Measurements from ENCODE around the gene SAMD5. TPM values are rescaled to one million over a fixed set of nuclear protein-coding genes. Genes with fewer than 3 reads are reported as not detected.

SAMD5 gene
- polyA plus RNA-seq, 2 of the 4 experiments (the other 2 are of a cell fraction), result 0.79 to 2.0 TPM

DNA sequence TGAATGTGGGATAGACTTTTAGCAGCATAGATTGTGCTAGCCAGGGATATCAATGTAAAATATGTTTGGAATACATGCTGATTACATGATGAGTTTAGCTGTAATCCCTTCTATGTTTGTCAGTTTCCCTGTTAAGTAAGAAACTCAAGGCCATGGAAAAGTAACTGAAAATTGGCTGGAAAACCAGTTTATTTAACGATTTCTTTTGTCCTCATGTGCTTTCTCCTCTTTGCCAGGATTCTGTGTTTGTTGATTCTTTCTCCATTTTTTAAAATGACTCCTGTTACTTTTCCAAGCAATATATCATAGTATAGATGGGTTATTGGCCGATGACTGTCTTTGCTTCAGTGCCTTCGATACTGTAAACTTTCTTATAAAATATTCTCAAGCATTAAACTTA, 87.5 kb downstream of the SAMD5 start:
- DNase-seq (ENCODE audit: low read depth in 1 of 2, low spot score in 1 of 2), result no peak
- no peak overlapping the region for H3K4me2 ChIP-seq
- 44% methylated on average over 3 of the region's 3 CpGs for WGBS (ENCODE audit: missing lambda C conversion rate)
- ATAC-seq, result no peak
- no peaks in the 10 kb centered on the region for H3K4me1 ChIP-seq
- CTCF ChIA-PET, result interaction anchor here (0.6 kb wide), 1 partner anchor 787 kb away, joined by 3 read pairs; no protein-coding TSS in a partner anchor
- no peak for TF ChIP-seq RARB (CRISPR knock-in tag; IDR thresholded peaks at IDR 0.05)
- TF ChIP-seq, protein P1, sequence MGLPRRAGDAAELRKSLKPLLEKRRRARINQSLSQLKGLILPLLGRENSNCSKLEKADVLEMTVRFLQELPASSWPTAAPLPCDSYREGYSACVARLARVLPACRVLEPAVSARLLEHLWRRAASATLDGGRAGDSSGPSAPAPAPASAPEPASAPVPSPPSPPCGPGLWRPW (IDR thresholded peaks at IDR 0.05), result no peak
- TF ChIP-seq BHLHE40 (IDR thresholded peaks at IDR 0.05; ENCODE audit: low read depth, low read length), result no peak
- no peak for TF ChIP-seq HEYL (CRISPR knock-in tag; IDR thresholded peaks at IDR 0.05)
- TF ChIP-seq, protein P2, sequence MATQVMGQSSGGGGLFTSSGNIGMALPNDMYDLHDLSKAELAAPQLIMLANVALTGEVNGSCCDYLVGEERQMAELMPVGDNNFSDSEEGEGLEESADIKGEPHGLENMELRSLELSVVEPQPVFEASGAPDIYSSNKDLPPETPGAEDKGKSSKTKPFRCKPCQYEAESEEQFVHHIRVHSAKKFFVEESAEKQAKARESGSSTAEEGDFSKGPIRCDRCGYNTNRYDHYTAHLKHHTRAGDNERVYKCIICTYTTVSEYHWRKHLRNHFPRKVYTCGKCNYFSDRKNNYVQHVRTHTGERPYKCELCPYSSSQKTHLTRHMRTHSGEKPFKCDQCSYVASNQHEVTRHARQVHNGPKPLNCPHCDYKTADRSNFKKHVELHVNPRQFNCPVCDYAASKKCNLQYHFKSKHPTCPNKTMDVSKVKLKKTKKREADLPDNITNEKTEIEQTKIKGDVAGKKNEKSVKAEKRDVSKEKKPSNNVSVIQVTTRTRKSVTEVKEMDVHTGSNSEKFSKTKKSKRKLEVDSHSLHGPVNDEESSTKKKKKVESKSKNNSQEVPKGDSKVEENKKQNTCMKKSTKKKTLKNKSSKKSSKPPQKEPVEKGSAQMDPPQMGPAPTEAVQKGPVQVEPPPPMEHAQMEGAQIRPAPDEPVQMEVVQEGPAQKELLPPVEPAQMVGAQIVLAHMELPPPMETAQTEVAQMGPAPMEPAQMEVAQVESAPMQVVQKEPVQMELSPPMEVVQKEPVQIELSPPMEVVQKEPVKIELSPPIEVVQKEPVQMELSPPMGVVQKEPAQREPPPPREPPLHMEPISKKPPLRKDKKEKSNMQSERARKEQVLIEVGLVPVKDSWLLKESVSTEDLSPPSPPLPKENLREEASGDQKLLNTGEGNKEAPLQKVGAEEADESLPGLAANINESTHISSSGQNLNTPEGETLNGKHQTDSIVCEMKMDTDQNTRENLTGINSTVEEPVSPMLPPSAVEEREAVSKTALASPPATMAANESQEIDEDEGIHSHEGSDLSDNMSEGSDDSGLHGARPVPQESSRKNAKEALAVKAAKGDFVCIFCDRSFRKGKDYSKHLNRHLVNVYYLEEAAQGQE (IDR thresholded peaks at IDR 0.05), result no peak
- TF ChIP-seq CBX2 (IDR thresholded peaks at IDR 0.05; ENCODE audit: borderline replicate concordance, low read depth), result no peak
- TF ChIP-seq, protein P3, sequence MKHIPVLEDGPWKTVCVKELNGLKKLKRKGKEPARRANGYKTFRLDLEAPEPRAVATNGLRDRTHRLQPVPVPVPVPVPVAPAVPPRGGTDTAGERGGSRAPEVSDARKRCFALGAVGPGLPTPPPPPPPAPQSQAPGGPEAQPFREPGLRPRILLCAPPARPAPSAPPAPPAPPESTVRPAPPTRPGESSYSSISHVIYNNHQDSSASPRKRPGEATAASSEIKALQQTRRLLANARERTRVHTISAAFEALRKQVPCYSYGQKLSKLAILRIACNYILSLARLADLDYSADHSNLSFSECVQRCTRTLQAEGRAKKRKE (CRISPR knock-in tag; IDR thresholded peaks at IDR 0.05; ENCODE audit: low read depth), result no peak
- TF ChIP-seq NFE2L2 (conservative IDR thresholded peaks at IDR 0.05; ENCODE audit: low read length), result no peak
- TF ChIP-seq GATA3 (IDR thresholded peaks at IDR 0.05; ENCODE audit: borderline replicate concordance), result no peak
- no peak for TF ChIP-seq EHMT2 (IDR thresholded peaks at IDR 0.05; ENCODE audit: low read depth)
- no peak for TF ChIP-seq FOSB (CRISPR knock-in tag; IDR thresholded peaks at IDR 0.05)
- H3K4me3 ChIP-seq, result no peak overlapping the region
- POLR2A ChIA-PET, result no interaction called here
- no peak overlapping the region for H3K27ac ChIP-seq
- H3K9me3 ChIP-seq, result no peaks in the 10 kb centered on the region
- FAIRE-seq, result no peak

DNA sequence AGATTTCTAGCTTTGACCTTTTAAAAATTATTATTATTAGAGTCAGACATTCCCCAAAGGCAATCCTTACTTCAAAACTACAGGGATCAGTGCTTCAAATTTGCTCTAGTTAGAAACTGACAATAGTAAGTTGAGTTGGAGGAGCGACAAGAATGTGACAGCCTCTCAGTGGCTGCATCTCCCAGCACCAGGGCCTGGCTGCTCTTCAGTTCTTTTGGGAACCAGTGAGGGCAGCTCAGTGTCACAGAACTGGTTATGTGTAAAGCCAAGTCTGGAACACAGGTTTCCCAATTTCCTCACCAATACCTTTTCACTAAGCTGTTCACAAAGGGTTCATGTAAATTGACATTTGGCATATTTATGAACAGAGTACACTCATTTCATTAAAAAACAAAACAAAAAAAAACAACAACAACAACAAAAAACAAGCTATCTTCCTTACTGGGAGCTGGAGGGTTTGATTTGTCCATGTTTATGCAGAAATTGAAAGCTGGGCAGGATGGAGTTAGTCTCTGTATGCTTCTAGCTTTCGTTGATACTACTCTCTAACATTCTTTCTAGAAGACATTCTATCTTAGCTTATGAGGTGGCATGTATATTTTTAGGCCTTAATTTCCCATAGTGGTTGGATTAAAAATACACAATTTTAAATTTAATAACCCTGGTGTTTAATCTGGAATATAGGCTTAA, 95.0 kb downstream of the SAMD5 start:
- H3K4me3 ChIP-seq, result no peak overlapping the region
- H3K27ac ChIP-seq, result no peak overlapping the region
- no peaks in the 10 kb centered on the region for H3K9me3 ChIP-seq
- POLR2A ChIA-PET, result no interaction called here
- DNase-seq (ENCODE audit: low read depth in 1 of 2, low spot score in 1 of 2) (no peak), FAIRE-seq (no peak), ATAC-seq (no peak)
- TF ChIP-seq MAZ (IDR thresholded peaks at IDR 0.05; ENCODE audit: borderline replicate concordance, low read depth, low read length), result no peak
- TF ChIP-seq HEYL (CRISPR knock-in tag; IDR thresholded peaks at IDR 0.05), result no peak
- no peak for TF ChIP-seq EHF (CRISPR knock-in tag; IDR thresholded peaks at IDR 0.05)
- TF ChIP-seq, protein P4, sequence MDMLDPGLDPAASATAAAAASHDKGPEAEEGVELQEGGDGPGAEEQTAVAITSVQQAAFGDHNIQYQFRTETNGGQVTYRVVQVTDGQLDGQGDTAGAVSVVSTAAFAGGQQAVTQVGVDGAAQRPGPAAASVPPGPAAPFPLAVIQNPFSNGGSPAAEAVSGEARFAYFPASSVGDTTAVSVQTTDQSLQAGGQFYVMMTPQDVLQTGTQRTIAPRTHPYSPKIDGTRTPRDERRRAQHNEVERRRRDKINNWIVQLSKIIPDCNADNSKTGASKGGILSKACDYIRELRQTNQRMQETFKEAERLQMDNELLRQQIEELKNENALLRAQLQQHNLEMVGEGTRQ (IDR thresholded peaks at IDR 0.05), result no peak
- TF ChIP-seq SMC3 (IDR thresholded peaks at IDR 0.05), result no peak
- TF ChIP-seq, protein P1 (IDR thresholded peaks at IDR 0.05), result no peak
- no peak for TF ChIP-seq GATA3 (IDR thresholded peaks at IDR 0.05; ENCODE audit: borderline replicate concordance)
- no peak for TF ChIP-seq ZC3H11A (IDR thresholded peaks at IDR 0.05)
- TF ChIP-seq FOSL2 (IDR thresholded peaks at IDR 0.05), result no peak
- no peak for TF ChIP-seq FOSL2 (CRISPR knock-in tag; IDR thresholded peaks at IDR 0.05)
- TF ChIP-seq FOSB (CRISPR knock-in tag; IDR thresholded peaks at IDR 0.05), result no peak
- TF ChIP-seq PHF8 (IDR thresholded peaks at IDR 0.05; ENCODE audit: borderline replicate concordance, low read depth), result no peak
- TF ChIP-seq TP53 (CRISPR knock-in tag; IDR thresholded peaks at IDR 0.05), result no peak
- TF ChIP-seq, protein P5, sequence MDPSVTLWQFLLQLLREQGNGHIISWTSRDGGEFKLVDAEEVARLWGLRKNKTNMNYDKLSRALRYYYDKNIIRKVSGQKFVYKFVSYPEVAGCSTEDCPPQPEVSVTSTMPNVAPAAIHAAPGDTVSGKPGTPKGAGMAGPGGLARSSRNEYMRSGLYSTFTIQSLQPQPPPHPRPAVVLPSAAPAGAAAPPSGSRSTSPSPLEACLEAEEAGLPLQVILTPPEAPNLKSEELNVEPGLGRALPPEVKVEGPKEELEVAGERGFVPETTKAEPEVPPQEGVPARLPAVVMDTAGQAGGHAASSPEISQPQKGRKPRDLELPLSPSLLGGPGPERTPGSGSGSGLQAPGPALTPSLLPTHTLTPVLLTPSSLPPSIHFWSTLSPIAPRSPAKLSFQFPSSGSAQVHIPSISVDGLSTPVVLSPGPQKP (IDR thresholded peaks at IDR 0.05; ENCODE audit: low read depth, low read length), result no peak
- TF ChIP-seq CHD2 (IDR thresholded peaks at IDR 0.05; ENCODE audit: low read length, partially characterized antibody), result no peak
- no peak for TF ChIP-seq NR3C1 (IDR thresholded peaks at IDR 0.05)
- TF ChIP-seq HOXB13 (CRISPR knock-in tag; IDR thresholded peaks at IDR 0.05; ENCODE audit: low read depth), result no peak
- 50% methylated on average over 2 of the region's 2 CpGs for WGBS (ENCODE audit: missing lambda C conversion rate)
- CTCF ChIA-PET, result interaction anchor here (1.7 kb wide), 1 partner anchor 10 kb away, joined by 4 read pairs; no protein-coding TSS in a partner anchor
- no peak overlapping the region for H3K4me2 ChIP-seq
- H3K4me1 ChIP-seq, result no peaks in the 10 kb centered on the region
